Stimulated activated CD4-positive, alpha-beta T cell treated with anti-CD3 and anti-CD28 coated beads, Interleukin-1b, Interleukin-23, amount 100 ng/mL, for 24 hours (primary cell): ENCODE measurements around the gene CECR2.

Experiments
- DNase-seq, 4 experiments: peaks; one replicate each; pipeline ENCODE4 v3.0.0-alpha.2; 2020; ENCODE audit warnings: low read depth in 4 of 4, low spot score in 1 of 4

Gene CECR2

GRCh38 chr22:17446698-17447097 lies 77.4 kb downstream of the CECR2 start:
- no peak for DNase-seq

- DNase-seq = no peak
Observed at GRCh38 chr22:17451316-17451715, 82.1 kb downstream of the CECR2 start.

- no peak for DNase-seq
Observed at GRCh38 chr22:17460895-17461294, 91.6 kb downstream of the CECR2 start.

- no peak for DNase-seq
Observed at GRCh38 chr22:17470880-17471500, 101.7 kb downstream of the CECR2 start.

- DNase-seq = no peak
Observed at GRCh38 chr22:17471886-17472535, 102.8 kb downstream of the CECR2 start.

GRCh38 chr22:17472932-17473331 lies 103.7 kb downstream of the CECR2 start:
- no peak for DNase-seq

GRCh38 chr22:17475318-17476230 lies 106.3 kb downstream of the CECR2 start:
- no peak for DNase-seq

GRCh38 chr22:17476838-17477237 lies 107.6 kb downstream of the CECR2 start:
- no peak for DNase-seq

- no peak for DNase-seq
Observed at GRCh38 chr22:17477391-17477833, 108.2 kb downstream of the CECR2 start.

- DNase-seq = no peak
Observed at GRCh38 chr22:17479135-17479534, 109.9 kb downstream of the CECR2 start.

- DNase-seq = no peak
Observed at GRCh38 chr22:17481424-17481823, 112.2 kb downstream of the CECR2 start.

- DNase-seq = no peak
Observed at GRCh38 chr22:17483688-17484372, 114.6 kb downstream of the CECR2 start.

GRCh38 chr22:17484608-17485007 lies 115.3 kb downstream of the CECR2 start:
- DNase-seq = no peak

GRCh38 chr22:17486313-17486712 lies 117.1 kb downstream of the CECR2 start:
- no peak for DNase-seq

GRCh38 chr22:17486719-17487118 lies 117.5 kb downstream of the CECR2 start:
- no peak for DNase-seq

GRCh38 chr22:17489101-17489500 lies 119.8 kb downstream of the CECR2 start:
- no peak for DNase-seq

- DNase-seq = no peak
Observed at GRCh38 chr22:17491090-17491640, 121.9 kb downstream of the CECR2 start.

GRCh38 chr22:17492247-17492646 lies 123.0 kb downstream of the CECR2 start:
- DNase-seq = no peak

- no peak for DNase-seq
Observed at GRCh38 chr22:17493419-17493981, 124.2 kb downstream of the CECR2 start.

GRCh38 chr22:17496841-17497240 lies 127.6 kb downstream of the CECR2 start:
- no peak for DNase-seq
